ENCODE results near the gene RBM38.

RBM38 gene

GRCh38 chr20:57391439-57392301 lies 474 bp downstream of the RBM38 start:
- no peak for DNase-seq (ENCODE audit: low read depth)

- no peak for DNase-seq (ENCODE audit: low read depth)
Observed at GRCh38 chr20:57392512-57393271, 1.5 kb downstream of the RBM38 start.

GRCh38 chr20:57393321-57394120 lies 2.3 kb downstream of the RBM38 start:
- no peak for DNase-seq (ENCODE audit: low read depth)

- DNase-seq (ENCODE audit: low read depth) = no peak
Observed at GRCh38 chr20:57394121-57395082, 3.2 kb downstream of the RBM38 start.

DNA sequence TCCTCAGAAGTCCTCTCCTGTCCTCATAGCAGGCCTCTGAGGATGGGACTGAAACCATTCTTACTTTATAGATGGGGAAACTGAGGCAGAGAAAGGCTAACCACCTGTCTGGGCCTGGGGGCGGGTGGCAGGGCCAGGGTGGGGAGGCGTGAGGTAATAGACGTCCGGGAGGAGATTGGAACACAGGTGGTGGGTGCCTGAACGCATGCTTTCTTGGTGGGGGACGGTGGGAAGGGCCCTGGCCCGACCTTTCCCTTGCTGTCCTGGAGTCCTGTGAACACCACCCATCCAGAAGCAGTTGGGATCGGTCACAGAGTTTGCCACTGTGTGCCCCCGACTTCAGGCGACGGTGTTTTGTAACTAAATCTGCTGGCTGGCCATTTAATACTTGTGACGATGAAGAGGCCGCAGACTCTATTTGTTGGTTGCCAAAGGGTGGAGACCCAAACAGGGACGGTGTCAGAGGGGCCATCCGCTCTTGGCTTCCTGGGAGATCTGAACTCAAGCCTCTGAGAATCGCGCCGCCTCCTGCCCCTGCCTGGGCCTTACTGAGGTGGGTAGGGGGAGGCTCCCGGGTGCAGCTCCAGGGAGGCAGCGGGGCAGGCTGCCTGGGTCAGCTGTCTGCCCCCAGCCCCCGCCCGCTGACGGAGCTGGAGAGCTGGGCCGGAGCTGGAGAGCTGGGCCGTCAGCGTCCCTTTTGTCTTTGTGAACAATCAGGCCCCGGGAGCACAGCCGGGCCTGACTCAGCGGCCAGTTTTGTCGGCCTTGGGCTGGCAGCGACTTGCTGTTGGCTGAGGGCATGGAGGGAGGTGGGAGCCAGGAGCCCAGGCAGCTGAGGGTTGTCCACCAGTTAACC lies 4.1 kb downstream of the RBM38 start:
- no peak for DNase-seq (ENCODE audit: low read depth)

DNA sequence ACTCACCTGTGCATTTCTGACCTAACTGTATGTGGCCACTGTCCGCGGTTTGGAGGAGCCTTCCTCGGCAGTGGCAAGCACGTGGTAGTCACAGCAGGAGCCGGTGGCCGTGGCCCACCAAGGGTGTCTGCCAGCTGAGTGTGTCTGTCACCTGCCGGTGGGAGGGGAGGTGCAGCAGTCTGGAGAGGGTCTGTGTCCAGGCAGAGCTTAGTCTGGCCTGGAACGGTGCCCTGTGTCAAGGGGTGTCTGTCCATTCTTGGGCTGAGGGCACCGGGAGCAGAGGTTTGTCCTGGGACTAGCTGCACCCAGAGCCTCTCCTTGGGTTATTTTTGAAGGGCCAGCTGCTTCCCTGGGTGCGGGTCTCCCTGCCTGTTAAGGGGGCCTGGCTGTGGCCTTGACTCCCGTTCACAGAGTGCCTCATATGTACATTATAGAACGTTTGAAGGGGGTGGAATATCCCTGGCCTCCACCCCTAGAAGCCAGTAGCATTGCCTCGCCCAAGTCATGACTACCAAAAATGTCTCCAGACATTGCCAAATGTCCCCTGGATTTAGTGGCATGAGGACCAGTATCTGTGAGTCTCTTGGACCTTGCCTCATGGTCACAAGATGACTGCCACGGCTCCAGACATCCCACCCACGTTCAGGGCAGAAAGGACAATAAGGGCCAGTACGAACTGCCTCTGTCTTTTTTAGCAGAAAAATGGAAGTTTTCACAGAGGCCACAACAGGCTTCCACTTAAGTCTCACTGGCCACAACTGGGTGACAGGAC lies 5.2 kb downstream of the RBM38 start:
- DNase-seq (ENCODE audit: low read depth) = no peak

GRCh38 chr20:57396984-57397692 lies 5.9 kb downstream of the RBM38 start:
- no peak for DNase-seq (ENCODE audit: low read depth)

GRCh38 chr20:57397693-57398108 lies 6.5 kb downstream of the RBM38 start:
- no peak for DNase-seq (ENCODE audit: low read depth)

DNA sequence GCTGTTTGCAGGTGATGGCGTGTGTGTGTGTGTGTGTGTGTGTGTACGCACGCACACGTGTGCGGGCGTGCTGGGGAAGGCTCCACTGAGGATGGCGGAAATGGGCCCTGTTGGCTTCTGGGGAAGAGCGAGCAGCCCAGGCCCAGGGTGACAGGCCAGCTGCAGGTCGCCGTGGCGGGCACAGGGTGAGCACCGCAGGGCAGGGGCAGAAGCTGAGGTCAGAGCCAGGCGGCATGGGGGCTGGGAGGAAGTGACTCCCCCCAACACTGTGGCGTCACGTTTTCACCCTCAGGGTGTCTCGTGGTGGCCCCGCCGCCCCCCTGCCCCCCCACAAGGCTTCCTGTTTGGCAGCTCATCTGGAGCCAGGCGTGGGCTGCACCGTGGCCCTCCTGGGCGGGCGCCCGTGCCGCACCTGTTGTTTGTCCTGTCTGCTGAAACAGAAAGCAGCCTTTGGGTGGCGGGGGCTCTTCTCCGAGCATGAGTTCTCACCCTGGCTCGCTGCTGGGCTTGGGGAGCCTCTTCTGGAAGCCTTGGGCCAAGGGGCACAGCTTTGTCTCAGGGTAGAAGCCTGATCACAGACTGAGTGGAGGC lies 7.1 kb downstream of the RBM38 start:
- no peak for DNase-seq (ENCODE audit: low read depth)

DNA sequence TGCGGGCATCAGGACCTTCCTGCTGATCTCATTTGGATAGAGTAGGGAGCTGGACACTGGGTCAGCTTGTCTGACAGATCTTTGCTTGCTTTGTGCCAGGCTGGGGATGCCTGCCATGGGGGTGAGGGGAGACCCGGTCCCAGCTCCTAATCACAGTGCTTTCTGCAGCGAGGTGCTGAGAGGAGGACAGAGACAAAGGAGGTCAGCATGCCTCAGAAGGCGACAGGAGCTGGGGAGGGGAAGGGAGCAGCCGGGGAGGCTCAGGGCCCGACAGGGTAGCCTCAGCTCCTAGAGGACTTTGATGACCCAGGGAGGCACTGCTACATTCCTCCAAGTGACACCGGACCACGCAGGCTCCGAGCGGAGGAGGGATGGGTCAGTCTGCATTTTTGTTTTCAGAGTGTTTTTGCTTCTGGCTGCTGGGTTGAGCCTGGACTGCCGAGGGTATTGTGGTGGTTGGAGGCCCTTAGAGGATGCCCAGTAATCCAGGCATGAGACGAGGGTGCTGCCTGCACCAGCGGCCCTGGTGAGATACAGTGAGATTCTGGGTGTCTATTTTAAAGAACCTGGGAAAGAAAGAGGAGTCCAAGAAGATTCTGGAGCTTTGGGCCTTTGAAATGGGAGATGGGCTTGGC lies 7.8 kb downstream of the RBM38 start:
- no peak for DNase-seq (ENCODE audit: low read depth)

DNA sequence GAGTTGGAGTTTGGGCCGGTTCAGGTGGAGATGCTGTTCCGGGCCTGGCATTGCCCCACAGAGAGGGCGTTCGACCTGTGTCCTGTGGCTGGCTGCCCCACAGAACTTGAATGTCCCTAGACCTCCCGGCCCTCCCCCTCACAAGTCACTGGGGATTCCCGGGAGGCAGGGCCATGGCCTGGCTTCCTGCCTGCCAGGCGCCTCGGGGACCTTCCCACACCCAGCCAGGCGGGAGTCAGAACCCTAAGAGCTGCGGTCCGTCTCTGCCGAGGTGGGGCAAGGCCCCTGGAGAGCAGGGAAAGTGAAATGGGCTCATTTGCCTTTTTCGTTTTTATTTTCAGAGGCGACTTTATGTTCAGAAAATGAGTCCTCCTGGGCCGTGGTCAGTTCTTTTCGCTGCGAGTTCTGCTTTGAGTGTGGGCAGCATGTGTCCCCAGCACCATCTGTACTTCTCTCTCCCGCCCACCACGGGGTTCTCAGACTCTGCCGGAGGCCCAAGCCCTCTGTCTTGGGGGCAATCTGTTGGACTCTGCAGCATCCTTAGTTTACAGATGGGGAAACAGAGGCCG lies 8.5 kb downstream of the RBM38 start:
- DNase-seq (ENCODE audit: low read depth) = no peak

GRCh38 chr20:57400231-57400701 lies 9.1 kb downstream of the RBM38 start:
- DNase-seq (ENCODE audit: low read depth) = no peak

DNA sequence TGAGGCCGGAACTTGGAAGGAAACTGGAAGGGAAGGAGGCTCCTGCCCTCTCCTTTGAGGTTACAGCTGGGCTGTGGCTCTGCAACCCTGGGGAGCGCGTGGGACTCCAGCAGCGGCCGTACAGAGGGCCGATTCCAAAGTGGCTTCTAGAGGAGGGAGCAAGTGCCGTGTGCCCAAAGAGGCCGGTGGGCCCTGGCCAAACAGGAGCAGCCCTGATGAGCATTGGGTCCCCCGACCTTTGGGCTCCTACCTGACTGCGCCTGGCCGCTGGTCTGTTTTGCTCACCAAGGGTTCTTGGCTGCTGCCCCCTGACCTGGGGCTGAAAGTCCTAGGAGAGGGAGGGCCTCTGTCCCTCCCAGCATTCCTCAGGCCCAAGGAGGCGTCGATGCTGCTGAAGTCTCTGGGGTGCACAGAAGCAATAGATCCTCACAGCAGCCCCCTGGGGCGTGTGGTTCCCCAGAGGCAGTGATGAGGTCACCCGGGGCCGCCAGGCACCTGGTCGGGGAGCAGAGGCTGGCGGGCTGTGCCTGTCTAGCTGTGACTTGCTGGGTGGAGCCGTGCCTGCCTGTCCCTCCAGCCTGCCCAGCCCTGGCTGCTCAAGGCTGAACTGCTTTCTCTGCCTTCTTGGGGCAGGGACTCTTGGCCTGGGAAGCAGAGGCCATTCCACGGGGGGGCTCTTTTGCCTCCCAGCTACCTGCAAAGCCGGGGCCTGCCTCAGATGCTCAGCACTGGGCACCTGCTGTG lies 9.8 kb downstream of the RBM38 start:
- DNase-seq (ENCODE audit: low read depth) = no peak

DNA sequence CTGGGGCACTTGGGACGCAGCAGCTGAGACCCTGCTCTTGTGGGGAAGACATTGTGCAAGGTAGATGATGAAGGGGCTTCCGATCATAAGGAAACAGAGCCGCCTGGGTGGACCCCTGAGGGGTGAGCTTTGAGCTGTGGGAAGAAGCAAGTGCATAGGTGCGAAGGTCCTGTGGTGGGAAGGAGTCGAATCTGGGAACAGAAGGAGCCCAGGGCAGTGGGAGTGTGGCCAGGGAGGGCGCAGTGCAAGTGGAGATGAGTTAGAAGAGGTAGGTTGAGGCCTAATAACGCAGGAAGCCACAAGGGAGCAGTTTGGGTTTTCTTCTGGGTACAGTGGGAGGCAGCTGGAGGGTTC lies 10.3 kb downstream of the RBM38 start:
- no peak for DNase-seq (ENCODE audit: low read depth)

DNA sequence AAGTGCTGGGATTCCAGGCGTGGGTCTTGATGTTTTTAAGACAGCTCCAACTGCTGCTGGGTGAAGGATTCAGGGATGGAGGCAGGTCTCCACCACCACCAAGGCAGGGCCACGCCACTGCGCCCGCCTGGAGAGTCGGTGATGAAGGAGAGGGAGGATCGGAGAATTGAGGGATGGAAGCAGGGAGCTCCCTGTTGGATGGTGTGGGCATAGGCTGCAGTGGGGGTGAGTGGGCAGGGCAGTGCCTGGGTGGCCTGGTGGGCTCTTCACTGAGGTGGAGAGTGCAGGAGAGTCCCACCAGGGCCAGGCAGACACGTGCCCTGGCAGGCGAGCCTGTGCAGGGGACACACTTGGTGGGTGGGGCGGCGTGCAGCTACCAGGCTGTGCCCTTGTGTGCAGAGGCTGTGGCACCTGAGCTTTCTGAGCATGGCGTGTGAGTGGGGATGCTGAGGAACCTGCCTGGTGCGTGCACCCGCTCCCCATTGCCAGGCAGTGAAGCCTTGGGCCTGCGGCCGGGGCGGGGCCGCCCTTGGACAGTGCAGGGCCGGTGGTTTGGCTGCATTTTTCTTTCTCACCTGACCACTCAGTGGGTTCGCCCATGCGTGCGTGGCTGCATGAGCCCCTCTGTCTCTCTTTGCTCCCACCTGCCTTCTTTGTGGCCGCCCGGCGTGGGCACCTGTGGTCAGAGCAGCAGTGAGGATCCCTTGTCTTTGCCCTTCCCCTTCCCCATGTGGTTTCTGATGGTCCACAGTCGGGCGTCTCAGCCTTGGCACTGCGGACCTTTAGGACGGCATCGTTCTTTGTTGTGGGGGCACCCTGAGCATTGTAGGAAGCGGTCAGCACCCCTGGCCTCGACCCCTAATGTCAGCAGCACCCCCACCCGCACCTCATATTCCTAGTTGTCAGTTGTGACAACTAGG lies 11.3 kb downstream of the RBM38 start:
- no peak for DNase-seq (ENCODE audit: low read depth)

GRCh38 chr20:57403216-57403615 lies 12.0 kb downstream of the RBM38 start:
- DNase-seq (ENCODE audit: low read depth) = no peak

Measured in CMK (cell line).